ENCODE results near the gene PSAP.
"Not testable (repeated sequence)": the region's sequence is repeated elsewhere in the genome, so short reads cannot be mapped to it uniquely, and the experiment has no call there.

The PSAP gene

GRCh38 chr10:71881647-71882355 is 30.8 kb upstream of the PSAP start:
- no peaks in the 10 kb centered on the region for H3K36me3 ChIP-seq (replicated peaks; ENCODE audit: low read depth, low read length)
- no peaks in the 10 kb centered on the region for H4K20me1 ChIP-seq (ENCODE audit: insufficient read depth, low read length)
- H3K4me3 ChIP-seq (ENCODE audit: low read length), result no peak overlapping the region
- H3K4me1 ChIP-seq (ENCODE audit: low read length), result peaks cover 10% of the 10 kb centered on the region
- no peak overlapping the region for H2AFZ ChIP-seq (ENCODE audit: low read depth, low read length)
- H3K27me3 ChIP-seq (ENCODE audit: low read depth, low read length), result peaks cover 39% of the 10 kb centered on the region
- no peaks in the 10 kb centered on the region for H3K79me2 ChIP-seq (ENCODE audit: low read length)
- no peaks in the 10 kb centered on the region for H3K9me3 ChIP-seq (ENCODE audit: insufficient read depth, low read length)
- TF ChIP-seq EZH2phosphoT487 (IDR thresholded peaks at IDR 0.05; ENCODE audit: low read depth), result no peak
- TF ChIP-seq, protein P1, sequence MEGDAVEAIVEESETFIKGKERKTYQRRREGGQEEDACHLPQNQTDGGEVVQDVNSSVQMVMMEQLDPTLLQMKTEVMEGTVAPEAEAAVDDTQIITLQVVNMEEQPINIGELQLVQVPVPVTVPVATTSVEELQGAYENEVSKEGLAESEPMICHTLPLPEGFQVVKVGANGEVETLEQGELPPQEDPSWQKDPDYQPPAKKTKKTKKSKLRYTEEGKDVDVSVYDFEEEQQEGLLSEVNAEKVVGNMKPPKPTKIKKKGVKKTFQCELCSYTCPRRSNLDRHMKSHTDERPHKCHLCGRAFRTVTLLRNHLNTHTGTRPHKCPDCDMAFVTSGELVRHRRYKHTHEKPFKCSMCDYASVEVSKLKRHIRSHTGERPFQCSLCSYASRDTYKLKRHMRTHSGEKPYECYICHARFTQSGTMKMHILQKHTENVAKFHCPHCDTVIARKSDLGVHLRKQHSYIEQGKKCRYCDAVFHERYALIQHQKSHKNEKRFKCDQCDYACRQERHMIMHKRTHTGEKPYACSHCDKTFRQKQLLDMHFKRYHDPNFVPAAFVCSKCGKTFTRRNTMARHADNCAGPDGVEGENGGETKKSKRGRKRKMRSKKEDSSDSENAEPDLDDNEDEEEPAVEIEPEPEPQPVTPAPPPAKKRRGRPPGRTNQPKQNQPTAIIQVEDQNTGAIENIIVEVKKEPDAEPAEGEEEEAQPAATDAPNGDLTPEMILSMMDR (IDR thresholded peaks at IDR 0.05; ENCODE audit: low read depth, low read length), result no peak
- no peak overlapping the region for H3K4me2 ChIP-seq (ENCODE audit: low read length)
- no peak overlapping the region for H3K27ac ChIP-seq (ENCODE audit: low read length)
- no peak overlapping the region for H3K9ac ChIP-seq (ENCODE audit: low read length)

DNA sequence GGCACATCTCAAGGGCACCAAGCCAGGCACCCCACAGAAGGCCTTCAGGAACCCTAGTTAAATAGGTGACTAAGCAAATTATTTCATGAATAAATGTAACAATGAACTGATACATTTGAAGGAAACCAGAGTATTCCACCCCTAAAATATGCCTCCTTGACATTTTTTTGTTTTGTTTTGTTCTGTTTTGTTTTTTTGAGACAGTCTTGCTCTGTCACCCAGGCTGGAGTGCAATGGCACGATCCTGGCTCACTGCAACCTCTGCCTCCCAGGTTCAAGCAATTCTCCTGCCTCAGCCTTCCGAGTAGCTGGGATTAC is 30.2 kb upstream of the PSAP start:
- not testable (repeated sequence) for H4K20me1 ChIP-seq (ENCODE audit: insufficient read depth, low read length); H3K9ac ChIP-seq (ENCODE audit: low read length); H3K79me2 ChIP-seq (ENCODE audit: low read length); H3K4me2 ChIP-seq (ENCODE audit: low read length); H2AFZ ChIP-seq (ENCODE audit: low read depth, low read length); H3K36me3 ChIP-seq (replicated peaks; ENCODE audit: low read depth, low read length); H3K9me3 ChIP-seq (ENCODE audit: insufficient read depth, low read length); H3K4me1 ChIP-seq (ENCODE audit: low read length); H3K4me3 ChIP-seq (ENCODE audit: low read length); H3K27ac ChIP-seq (ENCODE audit: low read length)
- peaks cover 37% of the 10 kb centered on the region for H3K27me3 ChIP-seq (ENCODE audit: low read depth, low read length)

GRCh38 chr10:71880425-71881306 is 29.6 kb upstream of the PSAP start:
- Histone ChIP-seq H3K4me1 (ENCODE audit: low read length) (peaks cover 10% of the 10 kb centered on the region), H3K9ac (ENCODE audit: low read length) (no peak overlapping the region), H3K79me2 (ENCODE audit: low read length) (no peaks in the 10 kb centered on the region), H4K20me1 (ENCODE audit: insufficient read depth, low read length) (no peaks in the 10 kb centered on the region), H3K4me2 (ENCODE audit: low read length) (no peak overlapping the region), H3K4me3 (ENCODE audit: low read length) (no peak overlapping the region), H2AFZ (ENCODE audit: low read depth, low read length) (no peak overlapping the region), H3K36me3 (replicated peaks; ENCODE audit: low read depth, low read length) (no peaks in the 10 kb centered on the region), H3K27me3 (ENCODE audit: low read depth, low read length) (peaks cover 37% of the 10 kb centered on the region), H3K9me3 (ENCODE audit: insufficient read depth, low read length) (no peaks in the 10 kb centered on the region), H3K27ac (ENCODE audit: low read length) (no peak overlapping the region)
- TF ChIP-seq EZH2phosphoT487 (IDR thresholded peaks at IDR 0.05; ENCODE audit: low read depth), result no peak
- TF ChIP-seq, protein P1 (IDR thresholded peaks at IDR 0.05; ENCODE audit: low read depth, low read length), result no peak

DNA sequence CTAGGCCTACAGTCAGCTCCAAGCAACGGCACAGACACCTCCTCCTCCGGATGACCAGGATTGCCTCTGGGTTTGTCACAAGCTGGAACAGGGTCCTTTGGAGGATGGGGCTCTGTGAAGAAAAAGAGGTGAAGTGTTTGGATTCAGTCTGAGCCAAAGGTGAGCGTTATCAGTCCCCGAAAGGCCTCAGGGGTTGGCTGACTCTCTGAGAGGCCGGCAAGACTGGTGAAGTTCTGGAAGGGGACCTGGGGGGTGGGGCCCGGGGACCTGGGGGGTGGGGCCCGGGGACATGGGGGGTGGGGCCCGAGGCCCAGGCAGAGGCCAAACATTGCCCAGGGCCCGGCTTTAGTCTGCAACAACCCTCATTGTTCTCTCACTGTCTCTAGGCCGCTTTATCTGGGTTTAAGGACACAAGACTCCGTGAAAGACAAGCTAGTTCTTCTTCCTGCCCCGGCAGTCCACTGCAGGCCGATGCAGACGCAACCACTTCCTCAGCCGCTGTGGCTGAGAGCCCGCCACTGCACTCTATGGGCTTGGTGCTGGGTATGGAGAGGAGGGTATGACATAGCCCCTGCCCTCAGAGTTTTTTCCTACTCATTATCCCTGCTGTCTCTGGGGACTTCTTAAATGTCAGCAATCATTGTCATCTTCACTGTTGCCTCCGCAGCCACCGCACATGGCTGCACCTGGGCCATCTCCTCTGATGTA is 27.4 kb upstream of the PSAP start:
- Histone ChIP-seq H3K4me2 (ENCODE audit: low read length) (peak overlapping the region; percentile 42), H3K4me3 (ENCODE audit: low read length) (peak overlapping the region; percentile 37), H3K9ac (ENCODE audit: low read length) (no peak overlapping the region), H3K27ac (ENCODE audit: low read length) (no peak overlapping the region), H3K9me3 (ENCODE audit: insufficient read depth, low read length) (no peaks in the 10 kb centered on the region), H3K27me3 (ENCODE audit: low read depth, low read length) (peaks cover 37% of the 10 kb centered on the region), H3K4me1 (ENCODE audit: low read length) (peaks cover 17% of the 10 kb centered on the region), H3K79me2 (ENCODE audit: low read length) (no peaks in the 10 kb centered on the region), H2AFZ (ENCODE audit: low read depth, low read length) (no peak overlapping the region), H3K36me3 (replicated peaks; ENCODE audit: low read depth, low read length) (no peaks in the 10 kb centered on the region), H4K20me1 (ENCODE audit: insufficient read depth, low read length) (no peaks in the 10 kb centered on the region)
- TF ChIP-seq EZH2phosphoT487 (IDR thresholded peaks at IDR 0.05; ENCODE audit: low read depth), result no peak
- TF ChIP-seq, protein P1 (IDR thresholded peaks at IDR 0.05; ENCODE audit: low read depth, low read length), result no peak

Data from OCI-LY3 (cell line).